Esophagus (tissue), 2 donors: ENCODE measurements around the gene MESP1. TPM values are rescaled to one million over a fixed set of nuclear protein-coding genes. Genes with fewer than 3 reads are reported as not detected.
"Not testable (repeated sequence)": the region's sequence is repeated elsewhere in the genome, so short reads cannot be mapped to it uniquely, and the experiment has no call there.

Source experiments
- H3K27ac ChIP-seq, 2 donors: one replicate each; pipeline ENCODE4 v1.5.1; 2013; ENCODE audit warnings: low read depth in 2 of 2, mild to moderate bottlenecking in 2 of 2, inconsistent platforms in 1 of 2, low read length in 1 of 2, moderate library complexity in 1 of 2
- H3K27me3 ChIP-seq, 2 donors: one replicate each; pipeline ENCODE4 v1.6.1; 2013; ENCODE audit warnings: low read length in 2 of 2, control low read depth in 1 of 2, mild to moderate bottlenecking in 1 of 2; ENCODE audit not compliant: insufficient read depth in 2 of 2, control insufficient read depth in 1 of 2
- H3K36me3 ChIP-seq, 2 donors: one replicate each; pipeline ENCODE4 v1.6.1; 2013; ENCODE audit warnings: low read length in 1 of 2; ENCODE audit not compliant: control insufficient read depth in 2 of 2, insufficient read depth in 2 of 2
- H3K4me1 ChIP-seq, 2 donors: one replicate each; pipeline ENCODE4 v1.6.1; 2013; ENCODE audit warnings: low read length in 1 of 2; ENCODE audit not compliant: control insufficient read depth in 2 of 2, insufficient read depth in 2 of 2
- H3K4me3 ChIP-seq, 2 donors: one replicate each; pipeline ENCODE4 v1.5.1; 2013; ENCODE audit warnings: low read length in 2 of 2, mild to moderate bottlenecking in 2 of 2, low read depth in 1 of 2, moderate library complexity in 1 of 2
- H3K9me3 ChIP-seq, 2 donors: one replicate each; pipeline ENCODE4 v1.6.1; 2013; ENCODE audit warnings: mild to moderate bottlenecking in 2 of 2, low read depth in 1 of 2, low read length in 1 of 2, moderate library complexity in 1 of 2; ENCODE audit not compliant: control insufficient read depth in 2 of 2, insufficient read depth in 1 of 2
- WGBS, 2 donors: extraction: QIAGEN DNeasy Blood & Tissue Kit; methylation state at CpG; one replicate each; pipeline ENCODE4 v1.1.7; 2013; 5-methylcytosine and 5-hydroxymethylcytosine counted together
- polyA plus RNA-seq, 2 donors: library from polyadenylated mRNA; stranded (reverse); fragments of 200-250 nt; gene quantifications; one replicate each; pipeline ENCODE4 v1.2.3, GENCODE V29; 2013
- donor health status: healthy with polysubstance abuse.
- donor health status: Bipolar disorder and iron deficiency.

Gene MESP1
- polyA plus RNA-seq, 2 donors: 0.08 to 0.35 TPM

DNA sequence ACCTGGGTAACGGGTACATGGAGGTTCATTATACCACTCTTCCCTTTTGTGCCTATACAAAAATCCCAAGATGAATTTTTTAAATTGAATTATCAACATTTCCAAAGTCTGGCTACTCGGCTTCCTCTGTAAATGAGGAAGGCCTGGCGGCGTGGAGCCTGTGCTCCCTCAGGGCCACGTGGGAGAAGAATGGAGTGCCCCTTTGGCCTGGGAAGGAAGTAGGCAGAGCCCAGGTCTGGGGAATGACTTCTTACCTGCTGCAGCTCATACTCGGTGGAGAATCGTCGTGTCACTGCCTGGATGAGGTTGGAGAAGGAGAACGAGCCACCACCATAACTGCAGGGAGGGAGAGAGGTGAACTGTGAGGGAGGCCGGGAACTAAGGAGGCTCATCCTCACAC, 39.2 kb upstream of the MESP1 start:
- H3K36me3 ChIP-seq: no peaks in the 10 kb centered on the region
- peaks cover 0 to 6% of the 10 kb centered on the region in 2 donors for H3K4me1 ChIP-seq
- 81 to 85% methylated on average over 10 of the region's 10 CpGs for WGBS, 2 donors
- no peaks in the 10 kb centered on the region for H3K27me3 ChIP-seq
- no peak overlapping the region for H3K27ac ChIP-seq
- H3K4me3 ChIP-seq: no peak overlapping the region
- H3K9me3 ChIP-seq: no peaks in the 10 kb centered on the region

DNA sequence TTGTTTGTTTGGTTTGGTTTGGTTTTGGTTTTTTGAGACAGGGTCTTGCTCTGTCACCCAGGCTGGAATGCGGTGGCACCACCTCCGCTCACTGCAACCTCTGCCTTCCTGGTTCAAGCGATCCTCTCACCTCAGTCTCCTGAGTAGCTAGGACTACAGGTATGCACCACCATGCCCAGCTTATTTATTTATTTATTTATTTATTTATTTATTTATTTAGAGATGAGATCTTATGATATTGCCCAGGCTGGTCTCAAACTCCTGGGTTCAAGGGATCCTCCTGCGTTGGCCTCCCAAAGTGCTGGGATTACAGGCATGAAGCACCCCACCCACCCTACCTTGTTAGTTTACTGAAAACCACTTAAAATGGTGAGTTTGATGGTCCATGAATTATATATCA, 37.5 kb upstream of the MESP1 start:
- not testable (repeated sequence) for H3K36me3 ChIP-seq, H3K4me3 ChIP-seq, H3K4me1 ChIP-seq, H3K27ac ChIP-seq, H3K27me3 ChIP-seq, H3K9me3 ChIP-seq
- WGBS, 2 donors: 95 to 97% methylated on average over 4 of the region's 4 CpGs

DNA sequence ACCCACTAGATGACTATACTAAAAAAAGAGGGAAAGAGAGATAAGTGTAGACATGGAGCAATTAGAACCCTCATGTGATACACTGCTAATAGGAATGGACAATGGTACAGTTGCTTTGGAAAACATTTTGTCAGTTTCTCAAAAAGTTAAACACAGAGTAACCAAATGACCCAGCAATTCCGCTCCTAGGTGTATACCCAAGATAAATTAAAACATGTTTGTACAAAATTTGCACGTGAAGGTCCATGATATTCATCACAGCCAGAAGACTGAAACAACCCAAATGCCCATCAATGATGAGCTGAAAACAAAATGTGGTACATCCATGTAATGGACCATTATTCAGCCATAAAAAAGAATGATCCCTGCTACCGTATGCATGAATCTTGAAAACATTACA, 36.9 kb upstream of the MESP1 start:
- Histone ChIP-seq H3K27me3 (no peaks in the 10 kb centered on the region), H3K9me3 (no peaks in the 10 kb centered on the region), H3K27ac (no peak overlapping the region), H3K4me3 (no peak overlapping the region), H3K4me1 (peaks cover 0 to 6% of the 10 kb centered on the region in 2 donors), H3K36me3 (no peaks in the 10 kb centered on the region)
- 86 to 94% methylated on average over 3 of the region's 3 CpGs for WGBS, 2 donors

DNA sequence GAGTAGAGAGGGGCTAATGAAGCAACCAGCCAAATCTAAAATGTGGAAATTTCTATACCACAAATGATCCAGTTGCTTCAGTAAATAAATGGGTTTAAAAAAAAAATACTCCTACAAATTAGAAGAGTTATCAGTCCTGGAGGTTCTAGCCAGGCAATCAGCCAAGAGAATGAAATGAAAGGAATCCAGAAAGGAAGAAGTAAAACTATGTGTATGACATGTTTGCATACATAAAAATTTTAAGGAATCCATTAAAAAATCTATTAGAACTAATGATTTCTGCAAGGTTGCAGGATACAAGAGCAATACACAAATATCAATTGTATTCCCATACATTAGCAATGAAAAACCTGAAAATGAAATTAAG, 34.7 kb upstream of the MESP1 start:
- no peaks in the 10 kb centered on the region for H3K36me3 ChIP-seq
- H3K4me1 ChIP-seq: peaks cover 0 to 12% of the 10 kb centered on the region in 2 donors
- H3K27ac ChIP-seq: no peak overlapping the region
- no peaks in the 10 kb centered on the region for H3K9me3 ChIP-seq
- no peak overlapping the region for H3K4me3 ChIP-seq
- no peaks in the 10 kb centered on the region for H3K27me3 ChIP-seq

DNA sequence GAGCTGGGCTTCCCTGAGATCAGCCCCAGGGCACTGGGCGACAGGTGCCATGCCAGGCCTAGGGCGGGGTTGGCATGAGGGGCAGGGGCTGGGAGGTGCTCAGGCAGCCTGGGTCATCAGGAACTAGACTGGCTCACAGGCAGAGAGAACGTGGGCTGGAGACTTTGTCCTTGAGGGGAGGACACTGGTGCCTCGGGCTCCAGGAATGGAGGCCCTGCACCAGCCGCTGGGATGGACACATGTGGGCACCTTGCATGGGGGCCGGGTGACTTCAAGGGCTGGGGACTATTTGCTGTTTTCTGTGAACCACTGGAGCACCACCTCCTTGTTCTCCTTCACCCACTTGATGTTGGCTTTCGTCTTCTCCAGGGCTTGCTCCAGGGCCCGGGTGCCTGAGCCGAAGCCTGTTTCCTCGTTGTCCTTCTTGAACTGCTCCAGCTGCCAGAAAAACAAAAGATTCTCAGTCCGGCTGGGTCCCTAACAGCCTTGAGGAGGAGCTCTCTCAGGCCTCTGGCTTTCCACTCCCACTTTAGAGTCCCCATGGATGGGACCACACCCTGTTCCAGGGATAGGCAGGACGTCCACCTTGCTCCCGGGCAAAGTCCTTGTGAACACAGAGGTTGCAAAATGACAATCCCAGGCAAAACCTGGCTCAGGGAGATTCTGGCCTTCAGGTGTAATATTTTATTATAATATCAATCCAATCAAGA, 34.2 kb upstream of the MESP1 start:
- WGBS, 2 donors: 58 to 67% methylated on average over 13 of the region's 13 CpGs
- Histone ChIP-seq H3K4me1 (peaks cover 0 to 16% of the 10 kb centered on the region in 2 donors), H3K36me3 (no peaks in the 10 kb centered on the region)

DNA sequence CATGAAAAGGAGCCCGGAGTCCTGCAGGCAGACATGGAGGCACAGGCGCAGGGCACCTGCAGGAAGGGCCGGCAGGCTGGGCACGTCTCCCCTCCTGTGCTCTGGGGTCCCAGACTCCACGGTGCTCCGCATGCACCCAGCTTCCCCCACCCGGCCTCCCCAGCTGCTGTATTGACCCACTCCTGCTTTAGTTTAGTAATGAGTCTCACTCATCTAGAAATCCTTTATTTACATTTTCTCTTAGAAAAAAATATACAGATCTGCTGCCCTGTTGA, 33.6 kb upstream of the MESP1 start:
- no peaks in the 10 kb centered on the region for H3K36me3 ChIP-seq
- H3K27ac ChIP-seq: no peak overlapping the region
- WGBS, 2 donors: 83 to 87% methylated on average over 7 of the region's 7 CpGs
- no peak overlapping the region for H3K4me3 ChIP-seq
- H3K9me3 ChIP-seq: no peaks in the 10 kb centered on the region
- H3K4me1 ChIP-seq: peaks cover 0 to 16% of the 10 kb centered on the region in 2 donors
- no peaks in the 10 kb centered on the region for H3K27me3 ChIP-seq

More for the DNA sequence above, 34.2 kb upstream of the MESP1 start:
- Histone ChIP-seq H3K27me3 (no peaks in the 10 kb centered on the region), H3K9me3 (no peaks in the 10 kb centered on the region), H3K4me3 (no peak overlapping the region), H3K27ac (no peak overlapping the region)

DNA sequence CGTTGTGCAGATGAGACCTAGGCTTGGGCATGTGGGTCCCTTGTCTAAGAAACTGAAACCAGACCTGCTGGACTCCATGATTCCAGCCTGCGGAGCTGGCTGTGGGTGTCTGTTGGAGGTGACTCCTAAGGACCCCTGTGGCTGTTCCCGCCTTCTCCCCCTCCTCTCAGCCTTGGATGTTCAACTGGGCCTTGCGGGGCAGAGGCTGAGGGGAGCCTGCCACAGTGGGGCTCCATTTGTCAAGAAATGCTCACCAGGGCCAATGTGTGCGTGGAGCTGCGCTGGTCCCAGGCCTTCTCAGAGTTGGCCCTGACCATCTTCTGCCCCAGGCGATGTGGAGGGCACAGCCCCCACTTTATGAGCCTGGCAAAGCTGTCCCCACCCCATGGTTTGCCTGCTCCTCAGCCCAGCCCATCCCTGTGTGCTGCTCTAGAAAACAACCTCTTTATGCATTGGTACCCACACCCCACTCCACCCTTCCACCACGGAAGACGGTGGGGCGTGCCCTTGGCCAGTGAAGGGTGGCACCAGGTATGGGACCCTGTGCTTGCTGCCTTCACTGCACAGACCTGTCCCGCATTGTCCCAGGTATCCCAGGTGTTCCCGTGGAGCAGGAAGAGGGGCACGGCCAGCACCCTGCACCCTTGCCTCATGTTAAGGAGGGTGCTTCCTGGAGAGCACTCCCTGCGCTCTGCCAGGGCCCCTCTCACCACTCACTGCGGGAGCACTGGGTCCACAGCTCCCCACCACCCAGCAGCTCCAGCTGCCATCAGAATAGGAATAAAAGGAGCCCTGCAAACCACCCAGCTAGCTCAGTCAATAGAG, 33.0 kb upstream of the MESP1 start:
- no peaks in the 10 kb centered on the region for H3K36me3 ChIP-seq
- H3K9me3 ChIP-seq: no peaks in the 10 kb centered on the region
- H3K4me3 ChIP-seq: no peak overlapping the region
- WGBS, 2 donors: 85 to 89% methylated on average over 15 of the region's 15 CpGs
- H3K27ac ChIP-seq: no peak overlapping the region
- peaks cover 0 to 16% of the 10 kb centered on the region in 2 donors for H3K4me1 ChIP-seq
- H3K27me3 ChIP-seq: no peaks in the 10 kb centered on the region

DNA sequence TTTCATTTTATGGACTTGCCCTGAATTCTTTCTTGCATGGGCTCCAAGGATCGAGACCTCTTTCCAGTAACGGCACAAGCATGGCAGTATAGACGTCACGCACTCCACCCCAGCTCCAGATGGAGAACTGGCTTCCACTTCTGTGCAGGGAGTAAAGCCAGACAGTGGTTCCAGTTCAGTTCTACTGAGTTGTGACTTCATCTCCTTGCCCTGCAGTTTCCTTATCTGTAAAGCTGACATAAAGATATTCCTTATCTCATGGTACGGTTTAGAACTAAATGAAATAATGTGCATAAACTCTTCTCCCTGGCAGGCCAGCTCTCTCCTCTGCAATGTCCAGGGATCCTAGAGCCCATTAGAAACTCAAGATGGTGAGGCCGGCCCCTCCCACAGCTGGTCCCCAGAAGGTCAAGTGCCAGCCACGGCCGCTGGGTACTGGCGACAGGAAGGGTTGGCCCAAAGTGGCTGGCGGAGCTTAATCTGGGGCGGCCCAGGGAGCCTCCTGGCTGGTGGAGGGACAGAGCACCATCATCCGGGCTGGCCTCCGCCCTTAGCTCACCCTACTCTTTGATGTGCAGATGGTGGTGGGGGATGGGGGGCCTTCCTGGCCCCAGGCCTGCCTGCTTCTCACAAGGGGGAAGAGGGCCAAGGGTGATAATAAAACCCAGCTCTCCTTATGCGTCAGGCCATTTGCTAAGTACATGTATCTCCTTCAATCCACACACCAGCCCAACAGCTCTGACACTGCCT, 32.2 kb upstream of the MESP1 start:
- H3K4me3 ChIP-seq: no peak overlapping the region
- 62 to 81% methylated on average over 14 of the region's 14 CpGs for WGBS, 2 donors
- peaks cover 0 to 18% of the 10 kb centered on the region in 2 donors for H3K4me1 ChIP-seq
- H3K9me3 ChIP-seq: no peaks in the 10 kb centered on the region
- no peak overlapping the region for H3K27ac ChIP-seq
- no peaks in the 10 kb centered on the region for H3K36me3 ChIP-seq
- H3K27me3 ChIP-seq: no peaks in the 10 kb centered on the region

DNA sequence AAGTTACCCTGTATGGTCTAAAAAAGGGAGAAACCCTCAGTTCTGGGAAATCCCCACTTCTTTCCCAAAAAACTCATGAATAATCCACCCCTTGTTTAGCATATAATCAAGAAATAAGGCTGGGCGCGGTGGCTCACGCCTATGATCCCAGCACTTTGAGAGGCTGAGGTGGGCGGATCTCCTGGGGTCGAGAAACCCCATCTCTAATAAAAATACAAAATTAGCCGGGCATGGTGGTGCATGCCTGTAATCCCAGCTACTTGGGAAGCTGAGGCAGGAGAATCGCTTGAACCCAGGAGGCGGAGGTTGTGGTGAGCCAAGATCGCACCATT, 31.5 kb upstream of the MESP1 start:
- WGBS, 2 donors: 86 to 87% methylated on average over 9 of the region's 9 CpGs

More for the DNA sequence above, 31.5 kb upstream of the MESP1 start:
- peaks cover 0 to 18% of the 10 kb centered on the region in 2 donors for H3K4me1 ChIP-seq
- not testable (repeated sequence) for H3K36me3 ChIP-seq, H3K4me3 ChIP-seq, H3K27ac ChIP-seq, H3K27me3 ChIP-seq, H3K9me3 ChIP-seq
